SK-N-SH treated with all-trans-retinoic acid at 6 μM for 48 hours (cell line): ENCODE measurements around the gene RASA3.

Experiments used
- ATAC-seq: fragments of 200-7000 bp; cut with Tn5 transposase; 3 replicates; pipeline ENCODE4 v1.9.1; 2020; ENCODE audit warnings: mild to moderate bottlenecking, moderate library complexity
- ARNTL ChIP-seq: fragments of 450-650 bp; formaldehyde crosslinking; IDR thresholded peaks from 2 replicates; pipeline ENCODE4 v1.5.0; 2020; ENCODE audit warnings: low read depth, mild to moderate bottlenecking, moderate library complexity, borderline replicate concordance
- CSDC2 ChIP-seq: fragments of 250-450 bp; sonication (Bioruptor Pico); IDR thresholded peaks from 2 replicates; pipeline ENCODE4 v1.5.0; 2020; ENCODE audit warnings: mild to moderate bottlenecking, moderate library complexity
- CSRNP3 ChIP-seq: fragments of 250-450 bp; sonication (Bioruptor Pico); IDR thresholded peaks from 2 replicates; pipeline ENCODE4 v1.5.1; 2021; ENCODE audit warnings: mild to moderate bottlenecking, moderate library complexity
- ESRRG ChIP-seq: fragments of 250-450 bp; sonication (Bioruptor Pico); IDR thresholded peaks from 2 replicates; pipeline ENCODE4 v1.6.1; 2021; ENCODE audit warnings: mild to moderate bottlenecking
- GLIS3 ChIP-seq: fragments of 250-450 bp; sonication (Bioruptor Pico); IDR thresholded peaks from 2 replicates; pipeline ENCODE4 v1.5.0; 2020; ENCODE audit warnings: mild to moderate bottlenecking, moderate library complexity
- ISL1 ChIP-seq: fragments of 250-450 bp; sonication (Bioruptor Pico); IDR thresholded peaks from 2 replicates; pipeline ENCODE4 v2.1.2; 2022; ENCODE audit warnings: mild to moderate bottlenecking, moderate library complexity
- OSR1 ChIP-seq: fragments of 250-450 bp; sonication (Bioruptor Pico); IDR thresholded peaks from 2 replicates; pipeline ENCODE4 v1.8.0; 2022; ENCODE audit warnings: moderate library complexity, mild to moderate bottlenecking, inconsistent platforms
- PPARA ChIP-seq: fragments of 250-450 bp; sonication (Bioruptor Pico); IDR thresholded peaks from 2 replicates; pipeline ENCODE4 v1.5.0; 2020; ENCODE audit warnings: mild to moderate bottlenecking, borderline replicate concordance
- RARB ChIP-seq: fragments of 250-450 bp; sonication (Bioruptor Pico); IDR thresholded peaks from 2 replicates; pipeline ENCODE4 v1.8.0; 2021; ENCODE audit warnings: mild to moderate bottlenecking, moderate library complexity
- SNAI2 ChIP-seq: fragments of 250-450 bp; sonication (Bioruptor Pico); IDR thresholded peaks from 2 replicates; pipeline ENCODE4 v1.5.0; 2020; ENCODE audit warnings: mild to moderate bottlenecking, moderate library complexity
- TCF4 ChIP-seq: fragments of 250-450 bp; sonication (Bioruptor Pico); IDR thresholded peaks from 2 replicates; pipeline ENCODE4 v1.8.0; 2021; ENCODE audit warnings: mild to moderate bottlenecking, moderate library complexity, borderline replicate concordance
- TOX ChIP-seq: fragments of 250-450 bp; sonication (Bioruptor Pico); IDR thresholded peaks from 2 replicates; pipeline ENCODE4 v1.8.0; 2021; ENCODE audit warnings: mild to moderate bottlenecking, moderate library complexity, borderline replicate concordance
- ZFP3 ChIP-seq: fragments of 250-450 bp; sonication (Bioruptor Pico); IDR thresholded peaks from 2 replicates; pipeline ENCODE4 v1.5.0; 2020; ENCODE audit warnings: mild to moderate bottlenecking, moderate library complexity
- ZFP30 ChIP-seq: fragments of 450-650 bp; formaldehyde crosslinking; IDR thresholded peaks from 2 replicates; pipeline ENCODE4 v1.5.0; 2022; ENCODE audit warnings: mild to moderate bottlenecking, moderate library complexity
- ZNF565 ChIP-seq: fragments of 450-650 bp; formaldehyde crosslinking; conservative IDR thresholded peaks from 2 replicates; pipeline ENCODE4 v1.5.0; 2020; ENCODE audit warnings: low read depth, mild to moderate bottlenecking, moderate library complexity
- ZNF70 ChIP-seq: fragments of 450-650 bp; formaldehyde crosslinking; IDR thresholded peaks from 2 replicates; pipeline ENCODE4 v1.5.0; 2020; ENCODE audit warnings: mild to moderate bottlenecking, moderate library complexity
- ZNF8 ChIP-seq: fragments of 450-650 bp; formaldehyde crosslinking; IDR thresholded peaks from 2 replicates; pipeline ENCODE4 v1.5.0; 2020; ENCODE audit warnings: mild to moderate bottlenecking, moderate library complexity
- TF ChIP-seq, protein P1 (sequence below): fragments of 250-450 bp; sonication (Bioruptor Pico); IDR thresholded peaks from 2 replicates; pipeline ENCODE4 v1.5.1; 2020; ENCODE audit warnings: low read depth, mild to moderate bottlenecking, moderate library complexity
- TF ChIP-seq, protein P2 (sequence below): fragments of 250-450 bp; sonication (Bioruptor Pico); IDR thresholded peaks from 2 replicates; pipeline ENCODE4 v1.5.0; 2020; ENCODE audit warnings: mild to moderate bottlenecking, moderate library complexity
- TF ChIP-seq, protein P3 (sequence below): fragments of 250-450 bp; sonication (Bioruptor Pico); IDR thresholded peaks from 2 replicates; pipeline ENCODE4 v1.8.0; 2021; ENCODE audit warnings: low read depth, mild to moderate bottlenecking, moderate library complexity, borderline replicate concordance

RASA3 gene

DNA sequence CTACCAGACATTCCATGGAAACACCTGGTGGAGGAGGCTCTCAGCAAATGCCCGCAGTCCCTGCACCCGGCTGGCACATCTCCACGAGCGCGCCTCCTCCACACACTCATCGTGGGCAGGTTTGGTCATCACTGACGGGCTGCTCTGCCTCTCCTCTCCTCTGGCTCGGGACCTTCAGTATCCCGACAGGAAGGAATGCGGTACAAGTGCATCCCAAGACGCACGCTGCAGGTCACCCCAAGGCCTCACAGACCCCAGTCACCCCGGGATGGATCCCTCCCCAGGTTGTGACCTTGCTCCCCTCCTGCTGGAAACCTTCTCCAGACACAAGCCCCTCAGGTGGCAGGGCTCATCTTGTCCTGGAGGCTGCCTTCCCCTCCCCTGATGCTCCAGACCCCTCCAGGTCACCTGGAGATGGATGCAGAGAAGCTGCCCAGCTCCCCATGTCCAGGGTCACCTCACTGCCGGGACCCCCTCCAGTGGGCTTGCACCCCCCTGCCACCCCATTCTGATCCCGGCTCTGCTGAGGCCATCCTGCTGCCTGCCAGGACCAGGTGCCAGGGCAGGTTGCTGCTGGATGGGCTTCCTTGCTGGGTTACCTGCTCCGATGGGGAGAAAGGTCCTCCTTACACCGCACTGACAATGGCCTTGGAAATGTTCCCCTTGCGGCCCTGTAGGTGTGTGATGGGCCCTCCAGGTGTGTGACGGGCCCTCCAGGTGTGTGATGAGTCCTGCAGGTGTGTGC is 188.4 kb downstream of the RASA3 start:
- TF ChIP-seq ZNF565 (CRISPR knock-in tag) (no peak), ISL1 (CRISPR knock-in tag) (no peak), TCF4 (CRISPR knock-in tag) (no peak), CSRNP3 (CRISPR knock-in tag) (no peak), GLIS3 (CRISPR knock-in tag) (no peak), ESRRG (no peak), ZNF8 (CRISPR knock-in tag) (no peak), ARNTL (CRISPR knock-in tag) (no peak), CSDC2 (no peak), RARB (CRISPR knock-in tag) (no peak), OSR1 (CRISPR knock-in tag) (no peak), ZFP30 (CRISPR knock-in tag) (no peak), PPARA (CRISPR knock-in tag) (no peak)
- TF ChIP-seq, protein P1, sequence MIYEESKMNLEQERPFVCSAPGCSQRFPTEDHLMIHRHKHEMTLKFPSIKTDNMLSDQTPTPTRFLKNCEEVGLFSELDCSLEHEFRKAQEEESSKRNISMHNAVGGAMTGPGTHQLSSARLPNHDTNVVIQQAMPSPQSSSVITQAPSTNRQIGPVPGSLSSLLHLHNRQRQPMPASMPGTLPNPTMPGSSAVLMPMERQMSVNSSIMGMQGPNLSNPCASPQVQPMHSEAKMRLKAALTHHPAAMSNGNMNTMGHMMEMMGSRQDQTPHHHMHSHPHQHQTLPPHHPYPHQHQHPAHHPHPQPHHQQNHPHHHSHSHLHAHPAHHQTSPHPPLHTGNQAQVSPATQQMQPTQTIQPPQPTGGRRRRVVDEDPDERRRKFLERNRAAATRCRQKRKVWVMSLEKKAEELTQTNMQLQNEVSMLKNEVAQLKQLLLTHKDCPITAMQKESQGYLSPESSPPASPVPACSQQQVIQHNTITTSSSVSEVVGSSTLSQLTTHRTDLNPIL (CRISPR knock-in tag), result no peak
- TF ChIP-seq, protein P2, sequence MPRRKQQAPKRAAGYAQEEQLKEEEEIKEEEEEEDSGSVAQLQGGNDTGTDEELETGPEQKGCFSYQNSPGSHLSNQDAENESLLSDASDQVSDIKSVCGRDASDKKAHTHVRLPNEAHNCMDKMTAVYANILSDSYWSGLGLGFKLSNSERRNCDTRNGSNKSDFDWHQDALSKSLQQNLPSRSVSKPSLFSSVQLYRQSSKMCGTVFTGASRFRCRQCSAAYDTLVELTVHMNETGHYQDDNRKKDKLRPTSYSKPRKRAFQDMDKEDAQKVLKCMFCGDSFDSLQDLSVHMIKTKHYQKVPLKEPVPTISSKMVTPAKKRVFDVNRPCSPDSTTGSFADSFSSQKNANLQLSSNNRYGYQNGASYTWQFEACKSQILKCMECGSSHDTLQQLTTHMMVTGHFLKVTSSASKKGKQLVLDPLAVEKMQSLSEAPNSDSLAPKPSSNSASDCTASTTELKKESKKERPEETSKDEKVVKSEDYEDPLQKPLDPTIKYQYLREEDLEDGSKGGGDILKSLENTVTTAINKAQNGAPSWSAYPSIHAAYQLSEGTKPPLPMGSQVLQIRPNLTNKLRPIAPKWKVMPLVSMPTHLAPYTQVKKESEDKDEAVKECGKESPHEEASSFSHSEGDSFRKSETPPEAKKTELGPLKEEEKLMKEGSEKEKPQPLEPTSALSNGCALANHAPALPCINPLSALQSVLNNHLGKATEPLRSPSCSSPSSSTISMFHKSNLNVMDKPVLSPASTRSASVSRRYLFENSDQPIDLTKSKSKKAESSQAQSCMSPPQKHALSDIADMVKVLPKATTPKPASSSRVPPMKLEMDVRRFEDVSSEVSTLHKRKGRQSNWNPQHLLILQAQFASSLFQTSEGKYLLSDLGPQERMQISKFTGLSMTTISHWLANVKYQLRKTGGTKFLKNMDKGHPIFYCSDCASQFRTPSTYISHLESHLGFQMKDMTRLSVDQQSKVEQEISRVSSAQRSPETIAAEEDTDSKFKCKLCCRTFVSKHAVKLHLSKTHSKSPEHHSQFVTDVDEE (CRISPR knock-in tag), result no peak
- TF ChIP-seq, protein P3, sequence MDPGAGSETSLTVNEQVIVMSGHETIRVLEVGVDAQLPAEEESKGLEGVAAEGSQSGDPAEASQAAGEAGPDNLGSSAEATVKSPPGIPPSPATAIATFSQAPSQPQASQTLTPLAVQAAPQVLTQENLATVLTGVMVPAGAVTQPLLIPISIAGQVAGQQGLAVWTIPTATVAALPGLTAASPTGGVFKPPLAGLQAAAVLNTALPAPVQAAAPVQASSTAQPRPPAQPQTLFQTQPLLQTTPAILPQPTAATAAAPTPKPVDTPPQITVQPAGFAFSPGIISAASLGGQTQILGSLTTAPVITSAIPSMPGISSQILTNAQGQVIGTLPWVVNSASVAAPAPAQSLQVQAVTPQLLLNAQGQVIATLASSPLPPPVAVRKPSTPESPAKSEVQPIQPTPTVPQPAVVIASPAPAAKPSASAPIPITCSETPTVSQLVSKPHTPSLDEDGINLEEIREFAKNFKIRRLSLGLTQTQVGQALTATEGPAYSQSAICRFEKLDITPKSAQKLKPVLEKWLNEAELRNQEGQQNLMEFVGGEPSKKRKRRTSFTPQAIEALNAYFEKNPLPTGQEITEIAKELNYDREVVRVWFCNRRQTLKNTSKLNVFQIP (CRISPR knock-in tag), result no peak
- ATAC-seq, result no peak

DNA sequence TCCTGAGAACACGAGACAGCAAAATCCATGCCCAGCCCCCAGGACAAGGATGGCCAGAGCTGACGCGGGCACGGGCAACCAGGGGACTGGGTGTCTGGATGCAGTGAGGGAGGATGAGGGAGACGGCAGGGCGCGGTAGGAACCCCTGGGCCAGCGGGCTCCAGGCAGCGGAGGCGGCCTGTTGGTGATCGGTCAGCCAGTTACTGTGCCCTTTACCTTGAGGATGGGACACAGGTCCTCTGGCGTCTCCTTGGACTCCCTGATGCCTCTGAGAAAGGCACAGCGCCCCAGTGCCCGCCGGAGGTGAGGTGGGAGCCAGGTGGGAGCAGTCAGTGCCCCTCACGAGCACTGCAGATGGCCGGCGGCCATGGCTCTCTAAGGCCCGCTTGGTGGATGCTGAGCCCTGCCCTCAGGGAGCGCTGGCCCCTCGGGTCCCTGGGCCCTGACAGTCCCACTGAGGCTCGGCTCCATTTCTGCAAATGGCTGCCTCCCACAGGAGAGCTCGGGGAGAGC is 189.8 kb downstream of the RASA3 start:
- no peak for ATAC-seq
- TF ChIP-seq, protein P1 (CRISPR knock-in tag), result no peak
- TF ChIP-seq, protein P2 (CRISPR knock-in tag), result no peak
- TF ChIP-seq ZNF70 (CRISPR knock-in tag), result no peak
- TF ChIP-seq RARB (CRISPR knock-in tag), result no peak
- TF ChIP-seq, protein P3 (CRISPR knock-in tag), result no peak
- no peak for TF ChIP-seq ESRRG
- no peak for TF ChIP-seq TOX (CRISPR knock-in tag)
- TF ChIP-seq SNAI2 (CRISPR knock-in tag), result no peak
- TF ChIP-seq ZFP3, result no peak
- no peak for TF ChIP-seq ZNF565 (CRISPR knock-in tag)
